Activated CD4-positive, alpha-beta T cell treated with anti-CD3 and anti-CD28 coated beads for 24 hours (primary cell): ENCODE measurements around the gene ZNF385D.

Source experiments
- DNase-seq, 2 donors: peaks; one replicate each; pipeline ENCODE4 v3.0.0-alpha.2; 2020; ENCODE audit warnings: low read depth in 2 of 2

The ZNF385D gene

DNA sequence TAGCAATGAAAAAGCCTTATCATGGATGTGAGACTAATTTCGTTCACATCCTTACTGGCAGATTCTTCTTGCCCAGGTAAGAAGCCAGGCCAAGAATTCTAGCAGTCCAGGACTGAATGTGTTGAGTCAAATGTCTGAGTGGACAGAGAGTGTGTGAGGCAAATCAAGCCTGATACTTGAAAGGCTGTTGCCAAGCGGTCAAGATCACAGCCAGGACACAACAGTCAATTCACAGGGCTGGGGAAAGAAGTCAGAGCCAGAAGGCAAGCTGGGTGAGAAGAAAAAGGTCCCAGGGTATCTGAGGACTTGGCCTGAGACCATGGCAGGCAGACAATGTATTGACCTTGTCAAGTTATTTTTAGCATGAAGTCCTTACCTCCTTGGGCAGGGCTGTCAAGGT is 301.3 kb downstream of the ZNF385D start:
- DNase-seq, result no peak

DNA sequence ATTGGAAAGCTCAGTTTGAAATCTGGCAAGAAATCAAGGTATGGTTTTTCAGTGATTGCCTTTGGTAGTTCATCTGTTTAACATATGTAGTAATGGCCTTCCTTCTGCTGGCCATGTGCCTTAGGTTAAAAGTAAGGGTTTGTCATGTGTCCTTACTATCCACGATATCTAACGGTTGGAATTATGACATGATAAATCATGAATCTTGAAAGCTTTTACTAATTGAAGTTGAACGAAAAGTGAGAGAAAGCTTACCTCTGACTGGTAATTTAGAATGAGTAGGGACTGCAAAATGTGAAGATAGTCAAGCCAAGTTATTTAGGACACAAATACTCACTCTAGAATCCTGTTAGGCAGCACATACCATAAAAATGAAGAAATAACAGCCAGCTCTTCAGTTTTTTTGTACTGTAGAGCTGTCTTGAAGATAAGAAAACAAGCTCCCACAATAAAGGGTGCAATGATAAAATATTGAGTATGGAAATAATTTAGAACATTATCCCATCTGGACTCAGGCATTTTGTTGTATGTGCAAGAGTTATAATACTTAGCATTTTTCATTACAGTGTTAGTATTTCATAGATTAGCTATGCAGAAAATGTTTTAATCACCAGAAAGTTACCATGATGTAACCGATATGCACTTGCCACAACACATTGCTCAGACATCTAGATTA is 303.4 kb downstream of the ZNF385D start:
- no peak for DNase-seq

DNA sequence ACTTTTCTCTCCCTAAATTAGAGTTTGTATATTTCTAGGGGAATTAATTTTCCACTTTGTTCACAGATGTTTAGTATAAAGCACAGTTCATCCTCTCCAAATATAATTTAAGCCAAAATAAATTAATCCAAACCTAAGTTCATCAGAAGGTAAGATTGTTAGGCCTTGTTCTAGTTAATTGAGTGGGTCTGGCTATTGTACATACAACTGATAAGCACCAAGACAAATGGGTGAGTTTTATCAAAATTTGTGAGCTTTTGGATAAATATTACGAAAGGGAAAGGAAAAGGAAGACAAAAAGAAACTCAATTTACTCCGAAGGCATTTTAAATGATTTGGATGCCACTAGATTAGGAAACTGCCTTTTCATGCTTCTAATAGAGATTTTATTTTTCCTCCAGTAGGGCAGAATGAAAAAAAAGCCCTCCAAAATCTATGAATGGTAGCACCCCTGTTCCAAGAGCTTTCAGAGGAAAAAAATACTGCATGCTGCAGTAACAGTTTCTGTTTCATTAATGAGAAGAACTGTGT is 304.0 kb downstream of the ZNF385D start:
- DNase-seq, result no peak

DNA sequence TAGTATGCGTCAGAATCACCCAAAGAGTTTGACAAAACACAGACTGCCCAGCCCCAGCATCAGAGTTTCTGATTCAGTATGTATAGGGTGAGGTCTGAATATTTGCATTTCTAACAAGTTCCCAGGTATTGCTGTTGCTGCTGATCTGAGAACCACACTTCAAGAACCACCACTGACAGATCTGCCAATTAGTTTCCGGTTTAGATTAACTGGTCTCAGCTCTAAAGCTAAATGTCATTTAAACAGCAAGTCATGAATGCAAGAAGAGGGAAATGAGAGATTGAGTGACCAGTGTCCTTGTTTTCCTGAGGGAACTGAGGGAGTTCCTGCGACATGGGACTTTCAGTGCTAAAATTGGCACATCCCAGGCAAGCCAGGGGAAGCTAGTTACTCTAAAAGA is 305.0 kb downstream of the ZNF385D start:
- no peak for DNase-seq

DNA sequence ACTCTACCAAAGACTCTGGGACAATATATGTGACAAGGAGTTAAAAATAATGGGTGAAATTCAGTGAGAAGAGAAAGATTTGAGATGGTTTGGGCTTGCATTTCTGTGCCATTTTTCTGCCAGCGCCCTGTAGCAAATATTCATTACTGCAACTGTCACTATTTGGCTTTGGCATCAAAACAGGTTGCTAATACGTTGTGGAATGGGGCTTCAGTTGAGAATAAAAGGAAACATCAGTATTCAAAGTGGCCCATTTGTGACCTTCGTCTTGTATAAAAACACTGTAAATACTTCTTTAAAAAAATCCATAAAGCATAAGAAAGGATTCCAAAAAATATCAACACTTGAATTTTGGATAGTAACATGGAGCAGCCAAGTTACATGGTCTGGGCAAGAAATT is 309.2 kb downstream of the ZNF385D start:
- no peak for DNase-seq

DNA sequence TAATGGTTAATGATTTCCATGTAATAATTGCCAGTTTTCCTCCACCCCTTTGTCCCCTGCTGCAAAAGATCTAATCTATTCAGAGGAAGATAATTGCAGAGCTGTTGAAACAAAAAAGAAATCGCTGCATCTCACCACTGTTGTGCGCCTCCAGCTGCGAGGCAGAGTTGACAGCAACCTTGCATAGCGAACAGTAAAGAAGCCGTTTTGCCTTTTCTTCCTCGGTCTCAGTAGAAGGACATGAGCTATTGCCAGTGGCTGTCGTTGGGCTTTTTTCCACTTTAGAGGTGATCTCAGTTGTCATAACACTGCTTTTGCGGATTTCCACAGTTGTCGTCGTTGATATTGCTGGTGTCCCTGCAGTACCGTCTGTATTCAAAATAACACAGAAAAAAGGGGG is 314.2 kb downstream of the ZNF385D start:
- DNase-seq, result no peak

DNA sequence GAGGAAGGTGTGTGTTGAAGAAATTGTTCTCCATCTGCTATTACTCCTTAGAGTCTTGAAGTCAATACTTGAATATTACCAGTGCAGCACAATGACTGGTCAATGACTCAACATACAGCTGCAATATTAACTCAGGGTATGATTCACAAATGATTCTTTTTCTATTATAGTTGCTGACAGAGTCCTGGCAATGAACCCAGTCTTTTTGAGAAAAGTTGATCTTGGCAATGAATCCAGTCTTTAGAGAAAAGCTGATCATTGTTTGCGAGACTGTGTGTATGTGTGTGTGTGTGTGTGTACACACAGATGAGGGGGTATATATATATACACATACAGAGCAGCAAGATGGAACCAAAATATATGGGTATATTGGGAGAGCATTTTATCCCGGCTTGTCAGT is 315.1 kb downstream of the ZNF385D start:
- DNase-seq, result no peak

DNA sequence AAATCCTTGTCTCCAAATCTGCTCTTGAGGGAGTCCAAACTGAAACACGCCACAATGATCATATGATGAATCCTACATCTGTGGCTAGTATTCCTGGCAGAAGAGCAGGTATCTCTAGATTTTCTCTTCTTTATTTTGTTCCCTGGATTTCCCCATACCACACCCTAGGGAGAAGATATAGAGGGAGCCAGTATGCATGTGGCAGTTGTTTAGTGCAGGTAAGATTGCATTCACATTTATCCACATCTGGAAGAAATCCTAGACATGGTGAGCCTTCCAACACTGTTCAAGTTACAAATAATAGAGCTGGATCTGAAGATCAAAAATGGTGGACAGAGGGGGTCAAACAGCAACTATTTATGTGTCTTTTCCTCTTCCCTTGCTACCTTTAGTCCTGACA is 316.7 kb downstream of the ZNF385D start:
- no peak for DNase-seq

DNA sequence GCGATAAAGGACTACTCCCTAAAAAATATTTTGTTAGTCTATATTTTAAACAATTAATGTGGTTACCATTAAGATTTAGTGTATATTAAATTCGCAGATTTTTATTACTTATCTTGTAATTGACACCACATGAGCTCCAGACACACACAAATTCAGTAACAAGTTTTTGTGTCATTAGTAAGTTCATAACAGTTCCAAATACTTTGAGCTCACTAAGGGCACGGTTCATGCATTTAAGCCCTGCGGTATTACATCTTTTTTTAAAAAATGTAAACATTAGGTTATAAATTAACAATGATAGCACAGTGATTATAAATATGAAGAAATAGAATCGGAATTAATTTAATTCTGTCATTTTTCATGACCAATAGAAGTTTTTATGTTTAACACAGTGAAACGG is 317.3 kb downstream of the ZNF385D start:
- DNase-seq, result no peak

DNA sequence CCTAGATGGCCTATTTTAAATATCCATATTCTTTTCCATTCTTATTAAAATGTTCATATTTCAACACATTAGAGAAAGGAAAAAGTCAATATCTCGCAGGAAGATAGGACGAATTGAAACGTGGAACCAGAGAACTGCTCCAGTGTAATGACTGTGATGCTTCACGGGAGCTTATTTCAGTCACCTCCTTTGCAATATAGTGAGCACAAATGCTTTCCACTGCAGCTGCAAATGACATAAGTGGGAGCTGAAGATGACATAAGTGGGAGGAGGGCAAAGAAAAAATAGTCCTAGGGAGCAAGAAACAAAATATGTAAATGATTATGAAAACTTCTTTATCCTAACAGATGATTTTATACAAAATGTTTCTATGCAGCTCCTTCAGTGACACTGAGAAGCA is 324.1 kb downstream of the ZNF385D start:
- no peak for DNase-seq

DNA sequence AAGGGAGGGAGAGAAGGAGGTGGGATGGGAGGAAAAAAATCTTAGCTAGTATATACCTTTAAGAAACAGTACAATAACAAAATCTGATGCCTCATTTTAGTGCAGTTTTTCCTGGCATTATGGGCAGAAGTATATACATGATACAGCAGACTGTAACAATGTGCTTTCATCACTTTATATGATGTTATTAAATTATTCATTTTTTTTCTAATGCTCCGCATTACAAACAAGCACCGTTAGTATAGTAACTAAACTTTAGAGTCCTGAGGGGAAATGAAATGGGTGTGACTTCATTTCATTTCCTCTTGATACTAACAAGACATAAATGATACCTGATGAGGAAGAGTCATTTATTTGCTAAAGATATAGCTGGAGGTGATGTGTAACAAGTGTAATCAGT is 325.3 kb downstream of the ZNF385D start:
- no peak for DNase-seq

DNA sequence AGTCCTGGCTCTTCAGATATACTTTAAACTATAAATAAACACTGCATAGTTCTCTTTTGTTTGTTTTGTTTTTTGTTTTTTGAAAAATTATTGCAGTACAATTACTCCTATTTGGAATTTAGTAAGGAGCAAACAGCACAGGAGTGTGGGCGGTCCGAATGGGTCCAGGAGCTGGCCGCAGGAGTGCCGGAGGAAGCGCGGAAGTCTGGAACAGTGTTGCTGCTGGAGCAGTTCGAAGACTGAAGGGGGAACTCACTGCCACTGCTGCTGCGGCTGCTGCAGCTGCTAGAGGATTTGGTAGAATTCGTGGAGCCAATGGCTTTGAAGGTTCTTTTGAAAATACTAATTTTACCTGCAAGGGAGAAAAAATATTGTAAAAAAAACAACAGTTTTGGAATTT is 329.9 kb downstream of the ZNF385D start:
- DNase-seq, result no peak

DNA sequence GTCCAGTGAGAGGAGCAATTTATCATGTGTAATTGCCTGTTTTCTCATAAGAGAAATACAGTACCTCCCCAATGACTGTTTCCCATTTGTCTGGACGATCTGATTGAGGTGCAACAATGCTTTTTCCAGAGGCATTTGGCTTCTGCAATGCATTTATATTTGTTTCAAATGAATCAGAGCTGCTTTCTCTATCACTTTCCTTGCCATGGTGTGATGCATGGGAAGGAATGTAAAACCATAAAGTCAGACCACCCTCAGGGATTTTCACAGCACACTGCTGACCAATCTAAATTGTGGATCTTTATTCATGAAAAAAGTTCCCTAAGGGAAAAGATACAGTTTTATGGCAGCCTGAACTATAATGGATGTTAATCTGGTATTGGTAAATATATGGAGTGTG is 333.0 kb downstream of the ZNF385D start:
- DNase-seq, result no peak

DNA sequence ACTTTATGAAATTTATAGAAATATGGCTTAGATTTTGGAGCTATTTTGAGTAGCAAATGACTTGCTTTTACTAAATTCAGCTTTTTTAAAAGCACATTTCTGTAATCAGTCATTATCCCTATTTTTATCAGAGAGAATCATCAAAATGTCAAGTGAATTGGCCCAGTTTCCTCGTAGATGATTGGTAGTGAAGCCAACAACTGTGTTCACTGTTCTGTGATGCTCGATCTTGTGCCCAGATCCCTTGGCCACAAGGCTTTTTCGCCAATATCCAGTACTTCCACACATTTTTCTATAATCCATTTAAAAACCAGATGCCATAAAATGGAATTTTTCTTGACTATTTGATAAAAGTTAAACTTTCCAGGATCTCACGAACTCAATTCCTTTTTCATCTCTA is 336.5 kb downstream of the ZNF385D start:
- DNase-seq, result no peak

DNA sequence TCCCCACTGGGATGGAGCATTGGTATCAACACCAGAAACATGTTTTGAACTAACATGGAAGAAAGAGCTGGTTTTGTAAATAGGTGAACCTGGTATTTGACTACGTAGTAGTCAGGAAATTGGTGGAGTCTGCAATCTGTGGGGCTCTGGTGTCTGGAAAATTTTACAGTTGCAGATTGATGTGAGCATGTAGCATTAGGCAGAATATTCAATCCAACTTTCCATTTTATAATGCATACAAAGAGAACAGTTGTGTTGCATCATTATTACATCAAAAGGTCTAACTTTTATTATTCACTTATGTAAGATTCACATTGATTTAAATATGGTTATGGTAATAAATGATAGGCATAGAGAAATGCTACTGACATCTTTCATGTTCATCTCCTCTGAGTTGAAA is 340.0 kb downstream of the ZNF385D start:
- no peak for DNase-seq

DNA sequence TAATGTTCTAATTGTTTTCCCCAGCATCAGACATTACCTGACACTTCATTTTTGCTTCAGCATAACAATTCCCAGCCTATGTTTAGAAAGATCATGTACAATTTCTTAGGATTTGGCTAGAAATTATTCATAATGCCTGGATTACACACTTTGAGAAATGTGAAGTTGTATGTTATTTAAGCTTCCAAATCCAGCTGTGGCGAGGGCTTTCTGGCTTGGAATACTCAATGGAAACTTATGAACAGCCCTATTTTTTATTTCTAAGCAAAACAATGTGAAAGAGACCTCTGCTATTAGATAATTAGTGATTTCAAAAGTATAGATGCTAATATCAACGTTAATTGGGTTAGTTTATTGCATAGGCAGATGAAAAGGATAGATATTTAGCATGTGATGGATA is 341.6 kb downstream of the ZNF385D start:
- no peak for DNase-seq

DNA sequence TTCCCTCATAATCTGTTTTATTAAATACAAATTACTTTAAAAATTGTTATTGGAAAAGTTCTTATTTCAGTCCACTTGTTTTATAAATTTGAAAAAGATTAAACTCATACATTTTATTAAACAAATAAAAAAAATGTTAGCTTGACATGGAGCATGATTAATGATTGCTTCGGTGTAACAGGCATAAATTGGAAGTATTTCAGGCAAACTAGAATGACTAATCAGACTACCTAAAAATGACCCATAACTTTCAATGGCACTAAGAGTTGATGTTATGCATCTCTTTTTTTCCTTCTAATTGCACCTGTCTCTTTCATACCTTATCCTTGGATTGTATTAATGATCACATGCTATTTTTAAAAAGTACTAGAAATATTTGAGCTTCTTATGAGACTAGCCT is 343.3 kb downstream of the ZNF385D start:
- DNase-seq, result no peak

DNA sequence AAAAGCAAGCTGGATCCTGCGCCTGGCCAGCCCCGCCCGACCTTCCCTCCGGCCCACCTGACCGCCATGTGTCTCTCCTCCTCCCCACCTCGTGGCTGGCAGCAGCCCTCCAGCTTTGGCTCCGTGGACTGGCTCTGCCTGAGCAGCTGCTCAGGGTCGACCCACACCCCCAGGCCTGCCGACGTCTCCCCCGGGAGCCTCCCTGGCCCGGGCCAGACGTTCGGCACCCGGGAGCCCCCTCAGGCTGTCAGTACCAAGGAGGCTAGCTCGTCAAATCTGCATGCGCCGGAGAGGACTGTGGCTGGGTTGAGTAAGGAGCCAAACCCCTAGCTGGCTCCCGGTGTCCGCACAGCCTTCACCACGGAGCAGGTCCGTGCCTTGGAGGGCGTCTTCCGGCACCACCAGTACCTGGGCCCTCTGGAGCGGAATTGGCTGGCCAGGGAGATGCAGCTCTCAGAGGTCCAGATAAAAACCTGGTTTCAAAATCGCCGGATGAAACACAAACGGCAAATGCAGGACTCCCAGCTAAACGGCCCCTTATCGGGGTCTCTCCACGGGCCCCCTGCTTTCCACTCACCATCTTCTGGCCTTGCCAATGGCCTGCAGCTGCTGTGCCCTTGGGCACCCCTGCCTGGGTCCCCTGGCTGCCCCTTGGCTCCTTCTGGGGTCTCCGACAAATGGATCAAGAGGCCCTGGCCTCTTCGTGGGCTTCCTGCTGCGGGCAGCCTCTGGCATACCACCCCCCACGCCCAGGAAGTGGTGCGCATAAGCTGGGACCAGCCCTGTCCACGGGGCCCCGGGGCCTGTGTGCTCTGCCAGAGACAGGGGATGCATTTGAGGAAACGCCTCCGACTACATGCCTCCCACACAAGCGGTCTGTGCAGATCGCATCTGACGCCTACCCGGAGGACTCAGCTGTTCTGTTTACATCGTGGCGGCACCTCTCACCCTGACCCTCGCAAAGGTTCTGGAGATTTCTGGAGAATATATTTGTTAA is 345.0 kb downstream of the ZNF385D start:
- no peak for DNase-seq

DNA sequence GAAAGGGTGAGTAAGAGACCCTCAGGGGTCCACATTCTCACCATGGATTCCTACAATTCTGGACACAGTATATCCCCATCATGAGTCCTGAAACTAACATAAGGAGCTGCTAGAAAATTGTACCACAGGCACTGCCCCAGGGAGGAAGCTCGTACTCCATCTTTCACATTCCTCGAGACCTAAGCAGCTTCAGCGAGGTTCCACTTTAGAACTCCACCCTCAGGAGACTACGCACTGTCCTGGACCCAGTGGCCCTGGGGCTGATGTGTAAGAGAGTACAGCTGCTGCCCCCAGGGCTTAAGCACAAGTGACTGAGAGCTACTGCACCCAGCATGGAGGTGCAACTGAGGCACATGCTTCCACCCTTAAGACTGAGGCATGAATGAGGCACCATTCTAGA is 352.5 kb downstream of the ZNF385D start:
- DNase-seq, result no peak

DNA sequence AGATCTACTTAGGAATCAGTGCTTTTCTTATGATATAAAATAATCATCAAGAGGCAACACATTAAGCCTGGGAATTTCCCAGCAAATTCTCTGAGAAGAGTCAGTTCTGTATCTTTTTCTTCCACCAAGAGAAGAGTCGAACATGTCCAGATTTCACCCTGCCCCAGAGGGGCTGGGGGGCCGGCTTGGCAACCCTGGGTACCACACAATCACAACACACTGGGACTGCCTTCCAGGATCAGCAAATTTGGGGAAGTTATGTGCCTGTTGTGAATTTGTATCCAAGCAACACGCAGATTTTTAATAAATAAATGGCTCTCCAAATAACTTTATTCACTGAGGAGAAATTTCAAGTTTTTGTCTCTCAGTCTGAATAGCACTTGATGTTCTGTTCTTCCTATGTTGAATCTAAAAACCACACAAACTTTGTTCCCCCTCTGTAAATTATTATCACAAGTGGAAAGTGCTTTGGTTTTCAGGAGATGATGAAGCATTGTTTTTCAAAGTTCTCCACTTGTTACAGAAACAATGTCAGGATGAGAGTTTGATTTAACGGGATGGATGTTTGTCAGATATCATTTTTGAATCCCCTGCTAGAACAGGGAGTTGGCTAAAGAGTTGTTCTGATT is 357.2 kb downstream of the ZNF385D start:
- DNase-seq, result no peak

DNA sequence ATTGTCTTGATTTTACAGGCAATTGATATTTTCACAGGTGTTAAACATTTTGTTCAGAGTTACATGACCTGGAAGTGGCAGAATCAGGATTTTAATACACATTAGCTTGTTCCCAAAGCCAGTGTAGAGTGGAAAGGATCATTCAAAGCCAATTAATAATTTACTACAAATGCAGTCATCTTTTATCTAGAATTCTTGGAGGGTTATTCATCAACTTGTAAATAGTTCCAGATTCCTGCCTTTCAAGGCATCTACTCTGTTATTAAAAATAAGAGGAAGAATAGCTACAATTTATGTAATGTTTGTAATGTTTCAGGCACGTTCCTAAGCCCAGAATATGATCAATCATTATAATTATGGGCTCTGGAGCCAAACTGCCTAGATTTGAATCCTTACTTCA is 358.5 kb downstream of the ZNF385D start:
- no peak for DNase-seq

DNA sequence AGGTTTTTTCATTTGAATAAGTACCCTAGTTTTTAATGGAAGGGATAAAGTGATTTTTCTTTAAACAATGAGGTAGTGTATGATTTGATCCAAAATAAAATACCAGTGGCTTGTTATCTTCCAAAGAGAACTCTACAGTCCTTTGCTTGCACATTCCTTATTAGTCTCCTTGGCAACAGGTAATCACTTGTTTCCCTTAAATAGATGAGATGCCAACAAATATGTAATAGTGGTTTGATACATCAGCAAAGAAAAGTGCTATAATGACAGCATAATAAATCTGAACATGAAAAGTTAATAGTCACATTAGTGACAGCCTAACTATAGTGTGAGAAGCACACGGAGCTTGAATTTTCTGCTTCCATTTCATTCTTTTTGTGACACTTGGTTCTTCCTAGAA is 360.2 kb downstream of the ZNF385D start:
- DNase-seq, result no peak

DNA sequence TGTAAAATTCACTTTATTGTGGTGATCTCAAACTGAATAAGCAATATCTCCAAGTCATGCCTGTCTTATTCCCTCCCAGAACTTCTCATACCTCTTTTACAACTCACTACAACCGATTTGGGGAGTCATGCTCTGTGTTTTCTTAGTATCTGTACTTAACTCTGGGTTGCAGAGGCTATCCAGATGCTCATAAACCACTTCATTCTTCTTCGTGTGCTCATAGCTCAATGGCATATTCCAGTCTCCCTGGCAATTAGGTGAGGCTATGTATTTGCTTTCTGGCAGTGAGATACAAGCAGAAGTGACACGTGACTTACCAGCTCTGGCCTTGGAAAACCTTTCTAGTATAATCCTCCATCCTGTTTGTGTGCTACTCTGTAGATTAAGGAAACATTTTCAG is 360.9 kb downstream of the ZNF385D start:
- no peak for DNase-seq
